Measurements from ENCODE around the gene NRG3.

- no peak for TF ChIP-seq CTCF (IDR thresholded peaks at IDR 0.05; ENCODE audit: low read length)
- TF ChIP-seq EZH2 (IDR thresholded peaks at IDR 0.05; ENCODE audit: borderline replicate concordance, low read length) = no peak
These were observed 810.1 kb downstream of the NRG3 start for GRCh38 chr10:82685087-82685486.
